ENCODE data around the gene RAC3. TPM values are rescaled to one million over a fixed set of nuclear protein-coding genes. Genes with fewer than 3 reads are reported as not detected.

RAC3 gene
- total RNA-seq, 2 experiments from 2014 or later, result 15.1 to 24.4 TPM

GRCh38 chr17:82076785-82077591 lies 45.5 kb downstream of the RAC3 start:
- CTCF ChIA-PET (ENCODE audit: unreplicated experiment), result no interaction called here
- POLR2A ChIA-PET, result interaction anchor here (0.7 to 1.4 kb wide), 2 partner anchors 11 to 220 kb away, joined by 4 to 5 read pairs; no protein-coding TSS in a partner anchor
- Histone ChIP-seq H3K4me2 (ENCODE audit: low read length) (no peak overlapping the region), H3K36me3 (ENCODE audit: insufficient read depth, low read length) (peaks cover 54% of the 10 kb centered on the region), H3K79me2 (ENCODE audit: insufficient read depth, low read depth, low read length) (no peaks in the 10 kb centered on the region), H3K4me1 (ENCODE audit: insufficient read depth, low read length, poor library complexity, severe bottlenecking) (peaks cover 25% of the 10 kb centered on the region), H3K4me3 (ENCODE audit: low read depth, low read length, poor library complexity, severe bottlenecking) (no peak overlapping the region), H3K9me3 (ENCODE audit: low read length) (no peaks in the 10 kb centered on the region), H4K20me1 (ENCODE audit: insufficient read depth, low read length) (no peaks in the 10 kb centered on the region), H3K27ac (ENCODE audit: low read depth, low read length, poor library complexity, severe bottlenecking) (peak overlapping the region; percentile 66), H2AFZ (ENCODE audit: low read length) (no peak overlapping the region), H3K9me2 (ENCODE audit: insufficient read depth, low read length) (no peaks in the 10 kb centered on the region)
- no peak for TF ChIP-seq EZH2phosphoT487 (IDR thresholded peaks at IDR 0.05; ENCODE audit: borderline replicate concordance, low read depth, low read length)
- TF ChIP-seq CTCF (conservative IDR thresholded peaks at IDR 0.05; ENCODE audit: low read length), result no peak
- no peak for DNase-seq (ENCODE audit: low spot score)
- intact Hi-C loops (cut with micrococcal nuclease; ENCODE audit: unreplicated experiment), result no loop called here
- BruUV-seq (replicated peaks), result no TSS peak

DNA sequence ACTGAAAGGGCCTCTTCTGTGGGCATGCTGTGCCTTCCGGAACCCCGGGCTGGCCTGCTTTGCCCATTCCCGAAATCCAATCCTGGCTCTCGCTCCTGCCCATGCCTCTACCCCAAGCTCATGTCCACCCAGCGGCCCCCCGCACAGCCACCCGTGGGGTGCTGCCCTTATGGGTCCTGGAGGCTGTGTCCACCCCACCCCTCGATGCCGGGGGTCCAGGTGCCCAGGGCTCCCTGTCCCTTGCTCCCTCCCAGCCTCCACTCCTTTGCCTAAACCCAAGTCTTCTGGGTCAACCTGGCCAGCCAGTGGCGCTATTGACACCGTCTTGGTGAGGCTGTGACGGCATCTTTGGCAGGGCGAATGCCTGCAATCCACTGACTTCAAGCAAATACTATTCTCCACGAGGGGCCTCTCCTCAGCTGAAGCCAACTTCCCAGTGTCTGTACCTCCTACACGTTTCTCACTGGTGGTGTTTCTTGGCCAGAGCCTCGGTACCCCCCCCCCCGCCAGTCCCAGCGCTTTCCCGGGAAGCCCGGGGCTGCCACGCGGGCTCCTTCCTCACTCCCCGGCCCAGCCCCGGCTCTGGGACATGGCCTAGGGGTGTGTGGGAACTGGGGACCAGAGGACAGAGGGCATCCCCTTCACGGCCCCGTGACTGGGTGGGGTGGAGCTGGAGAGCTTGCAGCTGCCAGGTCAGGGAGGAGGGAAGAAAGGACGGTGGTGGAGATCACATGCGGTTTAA lies 46.3 kb downstream of the RAC3 start:
- H4K20me1 ChIP-seq (ENCODE audit: insufficient read depth, low read length), result no peaks in the 10 kb centered on the region
- no peak overlapping the region for H3K4me2 ChIP-seq (ENCODE audit: low read length)
- CTCF ChIA-PET (ENCODE audit: unreplicated experiment), result no interaction called here
- H3K9me2 ChIP-seq (ENCODE audit: insufficient read depth, low read length), result no peaks in the 10 kb centered on the region
- peaks cover 62% of the 10 kb centered on the region for H3K36me3 ChIP-seq (ENCODE audit: insufficient read depth, low read length)
- POLR2A ChIA-PET, result no interaction called here
- intact Hi-C loops (cut with micrococcal nuclease; ENCODE audit: unreplicated experiment), result no loop called here
- no peak overlapping the region for H3K4me3 ChIP-seq (ENCODE audit: low read depth, low read length, poor library complexity, severe bottlenecking)
- DNase-seq (ENCODE audit: low spot score), result no peak
- no peak for TF ChIP-seq EZH2phosphoT487 (IDR thresholded peaks at IDR 0.05; ENCODE audit: borderline replicate concordance, low read depth, low read length)
- TF ChIP-seq CTCF (conservative IDR thresholded peaks at IDR 0.05; ENCODE audit: low read length), result no peak
- no peaks in the 10 kb centered on the region for H3K9me3 ChIP-seq (ENCODE audit: low read length)
- peaks cover 25% of the 10 kb centered on the region for H3K4me1 ChIP-seq (ENCODE audit: insufficient read depth, low read length, poor library complexity, severe bottlenecking)
- BruUV-seq (replicated peaks), result no TSS peak
- H3K27ac ChIP-seq (ENCODE audit: low read depth, low read length, poor library complexity, severe bottlenecking), result no peak overlapping the region
- no peak overlapping the region for H2AFZ ChIP-seq (ENCODE audit: low read length)
- no peaks in the 10 kb centered on the region for H3K79me2 ChIP-seq (ENCODE audit: insufficient read depth, low read depth, low read length)

DNA sequence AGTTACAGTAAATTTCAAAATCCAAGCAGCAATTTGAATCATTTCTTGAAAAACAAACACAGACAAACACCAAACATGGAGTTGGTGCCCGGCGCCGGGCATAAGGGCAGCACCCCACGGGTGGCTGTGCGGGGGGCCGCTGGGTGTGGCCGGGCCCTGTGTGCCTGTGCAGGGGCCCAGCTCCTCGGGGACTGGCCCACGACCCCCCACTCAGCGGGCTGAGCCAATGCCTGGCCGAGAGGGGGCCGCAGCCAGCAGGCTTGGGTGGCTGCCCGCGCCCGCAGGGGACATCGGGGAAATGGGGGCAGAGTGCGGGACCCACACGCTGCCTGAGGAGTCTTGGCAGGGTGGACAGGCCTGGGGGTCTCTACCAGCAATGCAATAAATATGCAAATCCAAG lies 47.0 kb downstream of the RAC3 start:
- H3K4me1 ChIP-seq (ENCODE audit: insufficient read depth, low read length, poor library complexity, severe bottlenecking), result peaks cover 25% of the 10 kb centered on the region
- CTCF ChIA-PET (ENCODE audit: unreplicated experiment), result no interaction called here
- intact Hi-C loops (cut with micrococcal nuclease; ENCODE audit: unreplicated experiment), result no loop called here
- TF ChIP-seq EZH2phosphoT487 (IDR thresholded peaks at IDR 0.05; ENCODE audit: borderline replicate concordance, low read depth, low read length), result no peak
- no peak for TF ChIP-seq CTCF (conservative IDR thresholded peaks at IDR 0.05; ENCODE audit: low read length)
- TSS peak; percentile 69 for BruUV-seq (replicated peaks)
- no peak overlapping the region for H2AFZ ChIP-seq (ENCODE audit: low read length)
- no peaks in the 10 kb centered on the region for H3K9me2 ChIP-seq (ENCODE audit: insufficient read depth, low read length)
- no peaks in the 10 kb centered on the region for H3K79me2 ChIP-seq (ENCODE audit: insufficient read depth, low read depth, low read length)
- H3K4me2 ChIP-seq (ENCODE audit: low read length), result no peak overlapping the region
- H3K27ac ChIP-seq (ENCODE audit: low read depth, low read length, poor library complexity, severe bottlenecking), result no peak overlapping the region
- no peak for DNase-seq (ENCODE audit: low spot score)
- no peaks in the 10 kb centered on the region for H3K9me3 ChIP-seq (ENCODE audit: low read length)
- H3K36me3 ChIP-seq (ENCODE audit: insufficient read depth, low read length), result peaks cover 68% of the 10 kb centered on the region
- POLR2A ChIA-PET, result no interaction called here
- H3K4me3 ChIP-seq (ENCODE audit: low read depth, low read length, poor library complexity, severe bottlenecking), result no peak overlapping the region
- H4K20me1 ChIP-seq (ENCODE audit: insufficient read depth, low read length), result no peaks in the 10 kb centered on the region

Data from OCI-LY7 (cell line).